IMR-90 (cell line): ENCODE results near the gene RBM11. TPM values are rescaled to one million over a fixed set of nuclear protein-coding genes. Genes with fewer than 3 reads are reported as not detected.

ENCODE experiments used
- ATAC-seq: fragments of 200-7000 bp; cut with Tn5 transposase; 2 replicates; pipeline ENCODE4 v1.9.1; 2020; ENCODE audit warnings: low read depth, mild to moderate bottlenecking, moderate library complexity
- BruUV-seq: library from RNA; stranded (reverse); fragments of 400-500 nt; replicated peaks from 2 replicates; lab custom pipeline; 2021; lab: Mats Ljungman, UMichigan
- CTCF ChIA-PET: fragments of 300-600 bp; formaldehyde crosslinking; extraction: SDS; loops from one replicate; lab custom pipeline; 2021; ENCODE audit warnings: antibody characterized with exemption; lab: Yijun Ruan, JAX
- POLR2A ChIA-PET: fragments of 300-600 bp; sonication (Branson Sonifier 250); formaldehyde crosslinking; loops from one replicate; lab custom pipeline; 2022; ENCODE audit warnings: antibody characterized with exemption; ENCODE audit not compliant: unreplicated experiment; lab: Charles Lee
- DNase-seq: peaks from one replicate; pipeline ENCODE4 v3.0.0; 2013
- H2AFZ ChIP-seq: replicated peaks from 2 replicates; pipeline ENCODE3; 2013; ENCODE audit warnings: low read length, mild to moderate bottlenecking; ENCODE audit not compliant: poor library complexity
- H2AK5ac ChIP-seq: 2 replicates; pipeline ENCODE4 v1.6.1; 2013; ENCODE audit warnings: low read depth, low read length, inconsistent platforms
- H2AK9ac ChIP-seq: replicated peaks from 2 replicates; pipeline ENCODE3; 2013; ENCODE audit warnings: mild to moderate bottlenecking, low read depth, low read length, moderate library complexity; ENCODE audit not compliant: poor library complexity
- H2BK120ac ChIP-seq: 2 replicates; pipeline ENCODE4 v1.6.1; 2013; ENCODE audit warnings: low read depth, low read length, inconsistent platforms
- H2BK15ac ChIP-seq: 3 replicates; pipeline ENCODE4 v1.6.1; 2013; ENCODE audit warnings: low read depth, low read length, inconsistent platforms
- H2BK20ac ChIP-seq: 2 replicates; pipeline ENCODE4 v1.6.1; 2013; ENCODE audit warnings: low read depth, mild to moderate bottlenecking, inconsistent platforms, low read length, moderate library complexity
- H2BK5ac ChIP-seq: 2 replicates; pipeline ENCODE4 v1.6.1; 2013; ENCODE audit warnings: mild to moderate bottlenecking, low read depth, low read length, inconsistent platforms; ENCODE audit not compliant: poor library complexity, severe bottlenecking
- H3K14ac ChIP-seq: replicated peaks from 2 replicates; pipeline ENCODE4 v1.6.1; 2013; ENCODE audit warnings: low read depth, low read length, inconsistent platforms
- H3K18ac ChIP-seq: 2 replicates; pipeline ENCODE4 v1.6.1; 2013; ENCODE audit warnings: low read depth, low read length, control low read depth
- H3K23ac ChIP-seq: 2 replicates; pipeline ENCODE4 v1.6.1; 2013; ENCODE audit warnings: low read depth, low read length, inconsistent platforms
- H3K27ac ChIP-seq: 2 replicates; pipeline ENCODE4 v1.5.1; 2013; ENCODE audit warnings: mild to moderate bottlenecking, control low read depth, low read length; ENCODE audit not compliant: insufficient read depth
- H3K27me3 ChIP-seq: 2 replicates; pipeline ENCODE4 v1.6.1; 2013; ENCODE audit warnings: low read length; ENCODE audit not compliant: control insufficient read depth, insufficient read depth
- H3K36me3 ChIP-seq: 2 replicates; pipeline ENCODE4 v1.6.1; 2013; ENCODE audit warnings: low read length, mixed read lengths; ENCODE audit not compliant: control insufficient read depth, insufficient read depth
- H3K4ac ChIP-seq: 2 replicates; pipeline ENCODE4 v1.6.1; 2013; ENCODE audit warnings: low read depth, low read length, inconsistent platforms
- H3K4me1 ChIP-seq: 2 replicates; pipeline ENCODE4 v1.6.1; 2013; ENCODE audit warnings: low read length, mixed read lengths; ENCODE audit not compliant: control insufficient read depth, insufficient read depth
- H3K4me2 ChIP-seq: 2 replicates; pipeline ENCODE4 v1.6.1; 2013; ENCODE audit warnings: low read depth, mild to moderate bottlenecking, control low read depth, low read length, moderate library complexity
- H3K4me3 ChIP-seq: 2 replicates; pipeline ENCODE4 v1.5.1; 2013; ENCODE audit warnings: low read depth, mild to moderate bottlenecking, control low read depth, low read length, moderate library complexity; ENCODE audit not compliant: insufficient read depth
- H3K56ac ChIP-seq: 2 replicates; pipeline ENCODE4 v1.6.1; 2013; ENCODE audit warnings: low read length, inconsistent platforms; ENCODE audit not compliant: insufficient read depth; ENCODE audit errors: extremely low read depth
- H3K79me1 ChIP-seq, 2 experiments: 2 replicates each; pipeline ENCODE4 v1.6.1; 2013; ENCODE audit warnings: low read length in 2 of 2, inconsistent platforms in 1 of 2, low read depth in 1 of 2
- H3K9ac ChIP-seq: 2 replicates; pipeline ENCODE4 v1.6.1; 2013; ENCODE audit warnings: low read depth, low read length, control low read depth
- H3K9me1 ChIP-seq: 2 replicates; pipeline ENCODE4 v1.6.1; 2013; ENCODE audit warnings: low read length, inconsistent platforms; ENCODE audit not compliant: insufficient read depth
- H3K9me3 ChIP-seq: 2 replicates; pipeline ENCODE4 v1.6.1; 2013; ENCODE audit warnings: low read length; ENCODE audit not compliant: control insufficient read depth, insufficient read depth
- H4K20me1 ChIP-seq: 2 replicates; pipeline ENCODE4 v1.6.1; 2013; ENCODE audit warnings: low read length, inconsistent platforms; ENCODE audit not compliant: insufficient read depth
- H4K5ac ChIP-seq: 2 replicates; pipeline ENCODE4 v1.6.1; 2013; ENCODE audit warnings: mild to moderate bottlenecking, low read depth, low read length, control low read depth
- H4K8ac ChIP-seq, 2 experiments: 2 replicates each; pipeline ENCODE4 v1.6.1; 2013; ENCODE audit warnings: low read depth in 2 of 2, low read length in 2 of 2, control low read depth in 1 of 2, inconsistent platforms in 1 of 2
- H4K91ac ChIP-seq: 2 replicates; pipeline ENCODE4 v1.6.1; 2013; ENCODE audit warnings: low read depth, low read length, inconsistent platforms; ENCODE audit not compliant: insufficient read depth
- BHLHE40 ChIP-seq: fragments of 150-350 bp; IDR thresholded peaks from 2 replicates; pipeline ENCODE4 v1.6.1; 2016; ENCODE audit warnings: mild to moderate bottlenecking, low read depth, low read length
- CEBPB ChIP-seq: IDR thresholded peaks from 2 replicates; pipeline ENCODE4 v1.6.1; 2012; ENCODE audit warnings: low read depth, low read length, improper control_type of control experiment
- CHD1 ChIP-seq: IDR thresholded peaks from 2 replicates; pipeline ENCODE4 v1.6.1; 2012; ENCODE audit warnings: low read depth, low read length, improper control_type of control experiment
- FOS ChIP-seq: fragments of 150-350 bp; IDR thresholded peaks from 2 replicates; pipeline ENCODE4 v1.6.1; 2016; ENCODE audit warnings: low read depth, low read length
- MAFK ChIP-seq: IDR thresholded peaks from 2 replicates; pipeline ENCODE4 v1.6.1; 2012; ENCODE audit warnings: low read depth, low read length, improper control_type of control experiment
- MAZ ChIP-seq: IDR thresholded peaks from 2 replicates; pipeline ENCODE4 v1.6.1; 2012; ENCODE audit warnings: low read depth, mild to moderate bottlenecking, low read length, improper control_type of control experiment, moderate library complexity, borderline replicate concordance
- MXI1 ChIP-seq: IDR thresholded peaks from 2 replicates; pipeline ENCODE4 v1.6.1; 2012; ENCODE audit warnings: low read depth, mild to moderate bottlenecking, low read length, moderate library complexity, borderline replicate concordance
- NFE2L2 ChIP-seq: fragments of 150-350 bp; IDR thresholded peaks from 2 replicates; pipeline ENCODE4 v1.6.1; 2016; ENCODE audit warnings: low read depth, mild to moderate bottlenecking, low read length
- POLR2A ChIP-seq: IDR thresholded peaks from 2 replicates; pipeline ENCODE4 v1.6.1; 2012; ENCODE audit warnings: mild to moderate bottlenecking, low read depth, low read length
- RAD21 ChIP-seq: IDR thresholded peaks from 2 replicates; pipeline ENCODE4 v1.6.1; 2012; ENCODE audit warnings: low read length, improper control_type of control experiment
- RCOR1 ChIP-seq: IDR thresholded peaks from 2 replicates; pipeline ENCODE4 v1.6.1; 2012; ENCODE audit warnings: mild to moderate bottlenecking, low read length, improper control_type of control experiment; ENCODE audit not compliant: insufficient replicate concordance
- RFX5 ChIP-seq: IDR thresholded peaks from 2 replicates; pipeline ENCODE4 v1.8.0; 2012; ENCODE audit warnings: low read depth, mild to moderate bottlenecking, low read length, moderate library complexity
- SMC3 ChIP-seq: fragments of 150-350 bp; IDR thresholded peaks from 2 replicates; pipeline ENCODE4 v1.6.1; 2016; ENCODE audit warnings: low read depth, mild to moderate bottlenecking, antibody characterized with exemption, low read length, moderate library complexity
- whole genome bisulfite sequencing, 2 experiments: methylation state at CpG; one replicate each; pipeline versions ENCODE4 v1.1.5 to v1.1.7; 2013; ENCODE audit warnings: missing lambda C conversion rate in 2 of 2; ENCODE audit not compliant: insufficient read length in 1 of 2; ENCODE audit errors: extremely low coverage in 2 of 2; 5-methylcytosine and 5-hydroxymethylcytosine counted together
- dilution Hi-C: fragments of 300-500 bp; cut with HindIII; formaldehyde crosslinking; loops from one replicate; pipeline ENCODE4 v1.14.3; 2018; ENCODE audit warnings: low sequenced_read_pairs; ENCODE audit not compliant: unreplicated experiment
- in situ Hi-C: fragments of 300-500 bp; cut with MboI; formaldehyde crosslinking; loops from 3 replicates; pipeline ENCODE4 v1.14.3; 2019; ENCODE audit warnings: low sequenced_read_pairs, inconsistent platforms, mixed read lengths
- intact Hi-C: fragments of 100-400 bp; cut with micrococcal nuclease; formaldehyde crosslinking; loops from 2 replicates; pipeline ENCODE4 v1.10.0; 2022
- polyA plus RNA-seq, 3 experiments: library from polyadenylated mRNA; depleted of rRNA; stranded (reverse); fragments of >200 nt; gene quantifications; 2 replicates each; pipeline ENCODE4 v1.2.3, GENCODE V29; 2012; ENCODE audit warnings: low replicate concordance in 1 of 3
- total RNA-seq: library from RNA; depleted of rRNA; stranded (reverse); fragments of >200 nt; gene quantifications from 2 replicates; pipeline ENCODE4 v1.2.3, GENCODE V29; 2012
- TF ChIP-seq, protein P1 (sequence below): fragments of 150-350 bp; IDR thresholded peaks from 2 replicates; pipeline ENCODE4 v1.6.1; 2016; ENCODE audit warnings: low read depth, mild to moderate bottlenecking, low read length, moderate library complexity, borderline replicate concordance
- TF ChIP-seq, protein P2 (sequence below): conservative IDR thresholded peaks from 2 replicates; pipeline ENCODE4 v1.5.1; 2012; ENCODE audit warnings: mild to moderate bottlenecking, low read depth, low read length, improper control_type of control experiment
- TF ChIP-seq, protein P3 (sequence below): fragments of 150-350 bp; IDR thresholded peaks from 2 replicates; pipeline ENCODE4 v1.6.1; 2017; ENCODE audit warnings: mild to moderate bottlenecking, antibody characterized with exemption, low read length, low read depth

Gene RBM11
- total and polyA plus RNA-seq, 2 of the 4 experiments (the other 2 are of a cell fraction), result 0.10 to 0.18 TPM

DNA sequence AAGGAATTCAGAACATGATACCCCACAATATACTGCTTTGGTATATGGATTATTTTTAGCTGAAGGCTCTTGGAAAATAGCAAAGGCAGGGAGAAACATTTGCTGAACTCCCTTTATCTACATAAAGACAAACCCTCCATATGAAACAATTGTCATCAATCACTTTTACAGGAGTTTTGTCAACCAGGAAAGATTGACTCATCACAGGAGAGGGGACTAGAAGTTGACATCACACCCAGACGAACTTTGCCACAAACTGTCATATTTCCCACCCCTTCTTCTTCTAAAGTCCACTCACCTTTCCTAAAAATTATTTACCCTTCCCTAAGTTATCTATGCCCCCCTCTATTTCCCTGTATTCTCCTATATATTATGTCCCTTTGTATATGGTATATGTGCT, 47.9 kb downstream of the RBM11 start:
- H3K27me3 ChIP-seq, result no peaks in the 10 kb centered on the region
- TF ChIP-seq MAZ (no peak), SMC3 (no peak), RAD21 (no peak), MAFK (no peak), RCOR1 (no peak), FOS (no peak), POLR2A (no peak), NFE2L2 (no peak), CHD1 (no peak), MXI1 (no peak), BHLHE40 (no peak), CEBPB (no peak), RFX5 (no peak)
- TF ChIP-seq, protein P1, sequence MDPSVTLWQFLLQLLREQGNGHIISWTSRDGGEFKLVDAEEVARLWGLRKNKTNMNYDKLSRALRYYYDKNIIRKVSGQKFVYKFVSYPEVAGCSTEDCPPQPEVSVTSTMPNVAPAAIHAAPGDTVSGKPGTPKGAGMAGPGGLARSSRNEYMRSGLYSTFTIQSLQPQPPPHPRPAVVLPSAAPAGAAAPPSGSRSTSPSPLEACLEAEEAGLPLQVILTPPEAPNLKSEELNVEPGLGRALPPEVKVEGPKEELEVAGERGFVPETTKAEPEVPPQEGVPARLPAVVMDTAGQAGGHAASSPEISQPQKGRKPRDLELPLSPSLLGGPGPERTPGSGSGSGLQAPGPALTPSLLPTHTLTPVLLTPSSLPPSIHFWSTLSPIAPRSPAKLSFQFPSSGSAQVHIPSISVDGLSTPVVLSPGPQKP, result no peak
- TF ChIP-seq, protein P2, sequence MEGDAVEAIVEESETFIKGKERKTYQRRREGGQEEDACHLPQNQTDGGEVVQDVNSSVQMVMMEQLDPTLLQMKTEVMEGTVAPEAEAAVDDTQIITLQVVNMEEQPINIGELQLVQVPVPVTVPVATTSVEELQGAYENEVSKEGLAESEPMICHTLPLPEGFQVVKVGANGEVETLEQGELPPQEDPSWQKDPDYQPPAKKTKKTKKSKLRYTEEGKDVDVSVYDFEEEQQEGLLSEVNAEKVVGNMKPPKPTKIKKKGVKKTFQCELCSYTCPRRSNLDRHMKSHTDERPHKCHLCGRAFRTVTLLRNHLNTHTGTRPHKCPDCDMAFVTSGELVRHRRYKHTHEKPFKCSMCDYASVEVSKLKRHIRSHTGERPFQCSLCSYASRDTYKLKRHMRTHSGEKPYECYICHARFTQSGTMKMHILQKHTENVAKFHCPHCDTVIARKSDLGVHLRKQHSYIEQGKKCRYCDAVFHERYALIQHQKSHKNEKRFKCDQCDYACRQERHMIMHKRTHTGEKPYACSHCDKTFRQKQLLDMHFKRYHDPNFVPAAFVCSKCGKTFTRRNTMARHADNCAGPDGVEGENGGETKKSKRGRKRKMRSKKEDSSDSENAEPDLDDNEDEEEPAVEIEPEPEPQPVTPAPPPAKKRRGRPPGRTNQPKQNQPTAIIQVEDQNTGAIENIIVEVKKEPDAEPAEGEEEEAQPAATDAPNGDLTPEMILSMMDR, result no peak
- TF ChIP-seq, protein P3, sequence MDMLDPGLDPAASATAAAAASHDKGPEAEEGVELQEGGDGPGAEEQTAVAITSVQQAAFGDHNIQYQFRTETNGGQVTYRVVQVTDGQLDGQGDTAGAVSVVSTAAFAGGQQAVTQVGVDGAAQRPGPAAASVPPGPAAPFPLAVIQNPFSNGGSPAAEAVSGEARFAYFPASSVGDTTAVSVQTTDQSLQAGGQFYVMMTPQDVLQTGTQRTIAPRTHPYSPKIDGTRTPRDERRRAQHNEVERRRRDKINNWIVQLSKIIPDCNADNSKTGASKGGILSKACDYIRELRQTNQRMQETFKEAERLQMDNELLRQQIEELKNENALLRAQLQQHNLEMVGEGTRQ, result no peak
- H3K14ac ChIP-seq, result no peak overlapping the region
- no peak overlapping the region for H4K91ac ChIP-seq
- no peak overlapping the region for H4K5ac ChIP-seq
- H4K8ac ChIP-seq, result no peak overlapping the region
- no peak overlapping the region for H3K4me3 ChIP-seq
- H3K9me3 ChIP-seq, result no peaks in the 10 kb centered on the region
- BruUV-seq, result no TSS peak
- H2BK5ac ChIP-seq, result no peak overlapping the region
- no peak overlapping the region for H2AFZ ChIP-seq
- H2BK120ac ChIP-seq, result no peak overlapping the region
- no peak for ATAC-seq
- H2BK15ac ChIP-seq, result no peak overlapping the region
- ChIA-PET POLR2A (no interaction called here), CTCF (no interaction called here)
- H3K79me1 ChIP-seq, result no peaks in the 10 kb centered on the region
- dilution Hi-C loops (no loop called here), intact Hi-C loops (no loop called here), in situ Hi-C loops (no loop called here)
- H3K4me2 ChIP-seq, result no peak overlapping the region
- no peak overlapping the region for H3K56ac ChIP-seq
- H2AK9ac ChIP-seq, result no peak overlapping the region
- H3K36me3 ChIP-seq, result no peaks in the 10 kb centered on the region
- no peak overlapping the region for H3K23ac ChIP-seq
- H3K4me1 ChIP-seq, result no peaks in the 10 kb centered on the region
- H3K9me1 ChIP-seq, result no peaks in the 10 kb centered on the region
- no peak overlapping the region for H2AK5ac ChIP-seq
- no CpG with 5 or more reads among the region's 1 CpG for WGBS, 2 experiments
- no peak overlapping the region for H3K9ac ChIP-seq
- H2BK20ac ChIP-seq, result no peak overlapping the region
- H4K20me1 ChIP-seq, result no peaks in the 10 kb centered on the region
- H3K4ac ChIP-seq, result no peak overlapping the region
- H3K27ac ChIP-seq, result no peak overlapping the region
- H3K18ac ChIP-seq, result no peak overlapping the region
- DNase-seq, result no peak
